IPS-20b (cell line): ENCODE results near the gene TSPAN15.
"Not testable (repeated sequence)": the region's sequence is repeated elsewhere in the genome, so short reads cannot be mapped to it uniquely, and the experiment has no call there.

Source experiments
- H3K27ac ChIP-seq: one replicate; pipeline ENCODE4 v1.5.1; 2013; ENCODE audit warnings: low read length
- H3K27me3 ChIP-seq: 2 replicates; pipeline ENCODE4 v1.6.1; 2013; ENCODE audit warnings: mild to moderate bottlenecking, low read length, inconsistent platforms; ENCODE audit not compliant: insufficient read depth
- H3K36me3 ChIP-seq: 2 replicates; pipeline ENCODE4 v1.6.1; 2013; ENCODE audit warnings: low read depth, mild to moderate bottlenecking, inconsistent platforms, low read length, moderate library complexity; ENCODE audit not compliant: insufficient read depth
- H3K4me1 ChIP-seq: 2 replicates; pipeline ENCODE4 v1.6.1; 2013; ENCODE audit warnings: mild to moderate bottlenecking, control low read depth, inconsistent platforms, low read length, moderate library complexity; ENCODE audit not compliant: insufficient read depth
- H3K4me3 ChIP-seq: 2 replicates; pipeline ENCODE4 v1.5.1; 2013; ENCODE audit warnings: mild to moderate bottlenecking, low read length, inconsistent platforms
- H3K9ac ChIP-seq: 2 replicates; pipeline ENCODE4 v1.6.1; 2013; ENCODE audit warnings: low read depth, mild to moderate bottlenecking, inconsistent platforms, low read length, moderate library complexity
- H3K9me3 ChIP-seq: 2 replicates; pipeline ENCODE4 v1.6.1; 2013; ENCODE audit warnings: mild to moderate bottlenecking, low read depth, low read length, inconsistent platforms; ENCODE audit not compliant: insufficient read depth

The TSPAN15 gene

GRCh38 chr10:69513617-69514016, 62.4 kb downstream of the TSPAN15 start:
- Histone ChIP-seq H3K36me3 (no peaks in the 10 kb centered on the region), H3K4me3 (no peak overlapping the region), H3K27me3 (no peaks in the 10 kb centered on the region)

GRCh38 chr10:69515699-69516259, 64.5 kb downstream of the TSPAN15 start:
- H3K36me3 ChIP-seq: no peaks in the 10 kb centered on the region
- no peaks in the 10 kb centered on the region; the same call in 1 of the 2 replicates for H3K9me3 ChIP-seq

More at GRCh38 chr10:69513617-69514016, 62.4 kb downstream of the TSPAN15 start:
- 0 out of 2 replicates have a peak, but pooled peaks cover 3% of the 10 kb centered on the region for H3K4me1 ChIP-seq
- no peaks in the 10 kb centered on the region for H3K9me3 ChIP-seq
- H3K9ac ChIP-seq: no peak overlapping the region
- no peak overlapping the region for H3K27ac ChIP-seq

GRCh38 chr10:69516316-69516715, 65.1 kb downstream of the TSPAN15 start:
- H3K27me3 ChIP-seq: no peaks in the 10 kb centered on the region
- H3K27ac ChIP-seq: no peak overlapping the region
- H3K9me3 ChIP-seq: no peaks in the 10 kb centered on the region; the same call in 1 of the 2 replicates

More at GRCh38 chr10:69515699-69516259, 64.5 kb downstream of the TSPAN15 start:
- H3K27me3 ChIP-seq: no peaks in the 10 kb centered on the region
- no peak overlapping the region for H3K4me3 ChIP-seq
- H3K9ac ChIP-seq: no peak overlapping the region
- H3K4me1 ChIP-seq: 0 out of 2 replicates have a peak, but pooled peaks cover 3% of the 10 kb centered on the region
- no peak overlapping the region for H3K27ac ChIP-seq

GRCh38 chr10:69516796-69517195, 65.5 kb downstream of the TSPAN15 start:
- Histone ChIP-seq H3K4me1 (0 out of 2 replicates have a peak, but pooled peaks cover 3% of the 10 kb centered on the region), H3K9ac (no peak overlapping the region), H3K27ac (no peak overlapping the region), H3K4me3 (no peak overlapping the region), H3K27me3 (no peaks in the 10 kb centered on the region), H3K9me3 (no peaks in the 10 kb centered on the region; the same call in 1 of the 2 replicates), H3K36me3 (no peaks in the 10 kb centered on the region)

More at GRCh38 chr10:69516316-69516715, 65.1 kb downstream of the TSPAN15 start:
- H3K4me1 ChIP-seq: 0 out of 2 replicates have a peak, but pooled peaks cover 3% of the 10 kb centered on the region
- H3K4me3 ChIP-seq: no peak overlapping the region
- no peak overlapping the region for H3K9ac ChIP-seq
- H3K36me3 ChIP-seq: no peaks in the 10 kb centered on the region

GRCh38 chr10:69517271-69517848, 66.1 kb downstream of the TSPAN15 start:
- no peaks in the 10 kb centered on the region; the same call in 1 of the 2 replicates for H3K9me3 ChIP-seq
- no peaks in the 10 kb centered on the region for H3K27me3 ChIP-seq
- no peaks in the 10 kb centered on the region for H3K36me3 ChIP-seq
- H3K9ac ChIP-seq: no peak overlapping the region
- H3K27ac ChIP-seq: no peak overlapping the region
- no peak overlapping the region for H3K4me3 ChIP-seq
- 0 out of 2 replicates have a peak, but pooled peaks cover 3% of the 10 kb centered on the region for H3K4me1 ChIP-seq

- no peak overlapping the region for H3K4me3 ChIP-seq
Measured at GRCh38 chr10:69527961-69528360, 76.7 kb downstream of the TSPAN15 start.

GRCh38 chr10:69533658-69534057, 82.4 kb downstream of the TSPAN15 start:
- Histone ChIP-seq H3K4me3 (no peak overlapping the region), H3K36me3 (no peaks in the 10 kb centered on the region), H3K27me3 (peaks cover 8% of the 10 kb centered on the region; the same call in 1 of the 2 replicates), H3K4me1 (no peaks in the 10 kb centered on the region), H3K9me3 (peaks cover 8% of the 10 kb centered on the region; the same call in 1 of the 2 replicates), H3K27ac (no peak overlapping the region), H3K9ac (no peak overlapping the region)

More at GRCh38 chr10:69527961-69528360, 76.7 kb downstream of the TSPAN15 start:
- Histone ChIP-seq H3K9ac (no peak overlapping the region), H3K36me3 (no peaks in the 10 kb centered on the region), H3K9me3 (no peaks in the 10 kb centered on the region), H3K27ac (no peak overlapping the region), H3K27me3 (no peaks in the 10 kb centered on the region; the same call in 1 of the 2 replicates), H3K4me1 (no peaks in the 10 kb centered on the region)

- H3K27ac ChIP-seq, H3K36me3 ChIP-seq, H3K4me3 ChIP-seq, H3K9ac ChIP-seq, H3K27me3 ChIP-seq, H3K4me1 ChIP-seq: not testable (repeated sequence)
- H3K9me3 ChIP-seq: peaks cover 28% of the 10 kb centered on the region
Measured at GRCh38 chr10:69536521-69536920, 85.3 kb downstream of the TSPAN15 start.

GRCh38 chr10:69537449-69537848, 86.2 kb downstream of the TSPAN15 start:
- H3K4me1 ChIP-seq: no peaks in the 10 kb centered on the region
- no peaks in the 10 kb centered on the region for H3K36me3 ChIP-seq
- peaks cover 33% of the 10 kb centered on the region for H3K9me3 ChIP-seq
- no peak overlapping the region for H3K27ac ChIP-seq
- H3K9ac ChIP-seq: no peak overlapping the region
- H3K4me3 ChIP-seq: no peak overlapping the region
- peaks cover 8% of the 10 kb centered on the region; the same call in 1 of the 2 replicates for H3K27me3 ChIP-seq

- peaks cover 7% of the 10 kb centered on the region; the same call in 1 of the 2 replicates for H3K27me3 ChIP-seq
- no peak overlapping the region for H3K27ac ChIP-seq
Measured at GRCh38 chr10:69538461-69538860, 87.2 kb downstream of the TSPAN15 start.

GRCh38 chr10:69541463-69541862, 90.2 kb downstream of the TSPAN15 start:
- Histone ChIP-seq H3K27me3 (no peaks in the 10 kb centered on the region), H3K9ac (no peak overlapping the region), H3K4me1 (no peaks in the 10 kb centered on the region; the same call in 1 of the 2 replicates), H3K27ac (no peak overlapping the region), H3K9me3 (peaks cover 33% of the 10 kb centered on the region), H3K4me3 (no peak overlapping the region), H3K36me3 (no peaks in the 10 kb centered on the region)

More at GRCh38 chr10:69538461-69538860, 87.2 kb downstream of the TSPAN15 start:
- no peaks in the 10 kb centered on the region for H3K36me3 ChIP-seq
- H3K9ac ChIP-seq: no peak overlapping the region
- no peak overlapping the region for H3K4me3 ChIP-seq
- H3K9me3 ChIP-seq: peaks cover 33% of the 10 kb centered on the region
- no peaks in the 10 kb centered on the region for H3K4me1 ChIP-seq

GRCh38 chr10:69549959-69550358, 98.7 kb downstream of the TSPAN15 start:
- peaks cover 7% of the 10 kb centered on the region; the same call in 1 of the 2 replicates for H3K27me3 ChIP-seq
- H3K4me3 ChIP-seq: no peak overlapping the region
- H3K36me3 ChIP-seq: no peaks in the 10 kb centered on the region
- H3K27ac ChIP-seq: no peak overlapping the region
- no peak overlapping the region for H3K9ac ChIP-seq
- peaks cover 29% of the 10 kb centered on the region for H3K9me3 ChIP-seq
- no peaks in the 10 kb centered on the region; the same call in 1 of the 2 replicates for H3K4me1 ChIP-seq
